HG03159 (cell line): ENCODE results near the gene TSPAN9.

Experiments used
- ATAC-seq: cut with Tn5 transposase; IDR thresholded peaks from one replicate; pipeline ENCODE4 v1.9.1; 2021; ENCODE audit warnings: mild to moderate bottlenecking, moderate library complexity; ENCODE audit not compliant: unreplicated experiment

Gene TSPAN9

DNA sequence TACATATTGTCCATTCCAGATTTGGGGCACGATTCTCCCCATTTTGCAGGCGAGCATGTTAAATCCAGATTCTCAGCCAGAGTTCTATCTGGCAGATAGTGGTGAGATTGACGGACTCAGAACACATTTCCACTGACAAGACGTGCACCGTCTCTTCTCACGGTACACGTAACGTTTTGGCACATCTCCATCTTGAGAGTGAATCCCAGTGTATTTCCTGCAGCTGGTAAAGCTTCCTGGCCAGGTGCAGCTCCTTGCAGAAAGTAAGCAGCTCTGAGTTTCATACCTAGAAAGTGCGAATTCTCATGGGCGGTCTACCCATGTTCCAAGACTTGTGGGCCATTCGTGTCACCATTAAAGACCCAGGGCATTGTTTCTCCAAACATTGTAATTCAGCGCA lies 102.6 kb downstream of the TSPAN9 start:
- no peak for ATAC-seq

DNA sequence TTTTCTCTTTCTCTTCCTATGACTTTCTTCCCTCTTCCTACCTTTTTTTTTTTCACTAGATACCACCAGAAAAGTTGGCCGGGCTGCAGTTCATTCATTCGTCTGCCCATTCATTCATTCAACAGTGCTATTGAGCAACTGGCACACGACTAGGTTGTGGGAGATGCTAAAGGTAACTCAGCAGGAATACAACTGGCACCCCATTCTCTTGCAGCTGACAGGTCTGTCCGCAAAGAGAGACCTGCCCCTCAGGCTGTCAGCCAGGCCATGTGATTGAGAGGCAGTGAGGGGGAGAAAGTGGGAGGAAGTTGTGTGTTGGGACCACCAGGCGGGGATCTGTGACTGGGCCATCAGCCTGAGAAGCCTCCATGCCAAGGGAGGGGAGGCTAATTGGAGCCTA lies 105.2 kb downstream of the TSPAN9 start:
- no peak for ATAC-seq

- ATAC-seq: no peak
These were observed 107.3 kb downstream of the TSPAN9 start for GRCh38 chr12:3184485-3184884.

- no peak for ATAC-seq
These were observed 108.2 kb downstream of the TSPAN9 start for GRCh38 chr12:3185260-3185870.

- no peak for ATAC-seq
These were observed 109.5 kb downstream of the TSPAN9 start for GRCh38 chr12:3186546-3187215.

DNA sequence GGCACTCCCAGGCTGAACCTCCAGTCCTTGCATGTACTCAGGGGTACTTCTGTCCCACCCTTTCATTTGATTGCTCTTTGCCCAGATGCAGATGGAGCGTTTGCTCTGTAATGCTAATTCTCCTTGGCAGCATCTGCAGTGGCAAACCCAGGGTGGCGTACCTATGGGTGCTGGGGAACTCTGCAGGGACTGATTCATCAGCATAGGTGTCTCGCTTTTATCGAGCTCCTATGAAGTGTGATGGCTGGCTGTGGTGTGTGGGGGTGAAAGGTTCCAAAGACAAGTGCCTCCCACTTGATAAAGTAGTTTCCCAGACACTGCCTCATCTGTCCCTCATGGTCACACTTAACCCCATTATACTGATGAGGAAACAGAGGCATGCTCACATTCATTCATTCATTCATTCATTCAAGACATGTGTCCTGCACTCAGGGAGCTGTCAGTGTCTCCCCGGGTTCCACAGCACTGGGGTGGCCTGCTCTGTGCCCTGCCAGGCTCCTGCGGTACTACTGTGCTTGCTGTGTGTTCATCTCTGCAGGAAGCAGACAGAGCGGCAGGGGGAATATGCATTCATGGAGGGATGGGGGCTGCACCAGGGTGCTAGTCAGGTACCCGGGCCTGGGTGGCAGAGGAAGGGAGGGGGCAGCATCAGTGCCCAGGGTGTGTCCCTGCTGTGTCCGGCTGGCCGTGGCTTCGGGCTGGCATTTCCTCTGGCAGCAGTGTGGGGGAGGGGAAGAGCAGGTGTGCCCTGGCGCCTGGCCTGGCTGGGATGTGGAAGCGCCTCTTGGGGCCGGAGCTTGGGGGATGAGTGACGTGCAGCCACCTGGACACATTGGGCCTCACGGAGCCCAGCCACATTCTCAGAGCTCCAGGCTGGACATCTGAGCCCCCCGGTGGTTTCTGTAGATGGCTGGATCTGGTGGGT lies 110.9 kb downstream of the TSPAN9 start:
- no peak for ATAC-seq

GRCh38 chr12:3189282-3189681 lies 112.1 kb downstream of the TSPAN9 start:
- no peak for ATAC-seq

DNA sequence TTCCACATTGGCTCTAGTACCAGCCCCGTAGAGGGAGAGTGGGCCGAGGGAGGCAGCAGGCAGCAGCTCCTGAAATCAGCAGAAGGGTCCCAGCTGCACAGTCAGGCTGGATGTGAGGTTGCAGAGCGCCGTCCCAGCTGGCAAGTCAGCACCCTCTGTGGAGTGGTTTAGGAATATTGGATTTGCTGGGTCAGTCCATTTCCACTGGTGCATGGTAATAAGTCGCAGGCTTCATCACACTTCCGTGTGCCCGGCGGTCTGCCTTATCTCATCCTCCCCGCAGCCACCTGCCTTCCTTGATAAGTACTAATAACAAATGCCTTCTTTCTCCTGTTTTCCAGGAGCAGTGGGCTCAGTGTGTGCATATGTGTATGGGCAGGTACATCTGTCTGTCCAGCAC lies 112.9 kb downstream of the TSPAN9 start:
- no peak for ATAC-seq

DNA sequence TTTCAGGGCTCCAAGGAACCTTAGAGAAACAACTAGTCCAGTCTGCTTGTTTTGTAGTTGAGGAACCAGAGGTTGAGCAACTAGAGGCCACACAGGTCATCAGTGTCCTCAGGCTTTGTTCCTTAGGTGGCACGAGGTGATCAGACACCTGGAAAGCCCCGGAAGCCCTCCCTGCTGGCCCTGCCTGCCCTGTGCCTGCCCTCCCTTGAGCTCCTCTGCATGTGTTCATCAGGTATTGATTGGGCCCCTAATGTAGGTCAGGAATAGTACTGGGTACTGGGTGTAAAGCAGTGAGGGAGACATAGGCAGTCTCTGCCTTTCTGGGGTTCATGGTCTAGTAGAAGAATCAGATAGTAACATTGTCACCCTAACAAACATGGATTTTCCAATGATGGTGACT lies 114.3 kb downstream of the TSPAN9 start:
- ATAC-seq: no peak

GRCh38 chr12:3192221-3192620 lies 115.0 kb downstream of the TSPAN9 start:
- no peak for ATAC-seq

DNA sequence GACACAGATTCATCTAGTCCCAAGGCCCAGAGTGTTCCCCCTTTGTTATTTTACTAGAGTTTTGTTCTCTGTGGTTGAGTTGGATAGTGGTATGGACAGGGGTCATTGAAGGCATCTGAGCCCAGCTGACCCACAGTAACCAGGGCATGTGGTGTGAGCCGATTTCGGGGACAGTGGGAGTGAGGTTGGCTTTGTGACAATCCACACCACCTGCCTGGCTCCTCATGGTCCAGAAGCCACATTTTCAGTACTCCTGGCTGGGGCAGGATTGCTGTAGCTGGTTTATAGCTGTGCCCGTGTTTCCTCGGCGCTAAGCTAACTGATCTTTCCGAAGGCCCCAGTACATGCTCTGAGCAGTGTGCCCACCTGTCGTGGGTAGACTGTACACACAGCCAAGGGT lies 116.0 kb downstream of the TSPAN9 start:
- ATAC-seq: no peak

DNA sequence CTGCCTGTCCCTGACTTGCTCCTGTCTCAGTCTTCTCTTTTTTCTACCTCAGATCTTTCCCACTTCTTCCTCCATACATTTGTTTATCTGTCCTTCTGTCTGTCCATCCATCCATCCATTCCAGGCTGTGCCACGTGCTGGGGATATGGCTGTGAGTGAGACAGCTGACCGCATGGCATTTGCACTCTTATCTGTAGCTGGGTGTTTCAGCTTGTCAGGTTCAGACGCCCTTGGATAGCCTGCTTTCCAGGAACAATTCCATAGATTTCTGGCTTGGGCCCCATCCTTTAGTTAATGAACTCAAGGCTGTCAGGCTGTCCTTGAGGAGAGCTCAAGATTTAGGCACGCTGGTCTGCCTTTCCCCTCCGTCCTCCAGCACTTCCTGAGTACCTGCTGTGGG lies 116.6 kb downstream of the TSPAN9 start:
- ATAC-seq: no peak

DNA sequence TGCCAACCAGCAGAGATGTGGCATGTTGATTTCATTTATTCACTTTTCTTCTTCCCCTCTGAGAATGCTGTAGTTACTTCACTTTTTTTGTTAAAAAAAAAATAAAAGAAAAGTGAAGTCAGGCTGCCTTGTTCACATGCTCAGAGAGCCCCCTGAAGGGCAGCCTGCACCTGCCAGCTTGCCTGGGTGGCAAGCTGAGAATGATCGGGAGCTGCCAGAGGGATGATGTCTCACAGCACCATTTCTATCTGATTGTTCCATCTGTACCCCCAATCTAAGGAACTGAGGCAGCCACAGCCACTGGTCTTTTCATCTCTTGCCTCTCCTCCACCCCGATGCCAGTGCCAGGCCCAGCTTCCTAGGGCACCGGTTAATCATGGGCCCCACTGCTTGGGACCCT lies 118.2 kb downstream of the TSPAN9 start:
- no peak for ATAC-seq

GRCh38 chr12:3195859-3196483 lies 118.8 kb downstream of the TSPAN9 start:
- ATAC-seq: no peak

GRCh38 chr12:3196488-3196887 lies 119.3 kb downstream of the TSPAN9 start:
- ATAC-seq: no peak

- ATAC-seq: no peak
These were observed 120.1 kb downstream of the TSPAN9 start for GRCh38 chr12:3197131-3197818.

- ATAC-seq: no peak
These were observed 122.4 kb downstream of the TSPAN9 start for GRCh38 chr12:3199551-3200031.

GRCh38 chr12:3200032-3200617 lies 122.9 kb downstream of the TSPAN9 start:
- no peak for ATAC-seq

GRCh38 chr12:3200814-3201233 lies 123.6 kb downstream of the TSPAN9 start:
- ATAC-seq: no peak

- no peak for ATAC-seq
These were observed 124.3 kb downstream of the TSPAN9 start for GRCh38 chr12:3201339-3202051.
